ENCODE results near the gene RNLS.

The RNLS gene

GRCh38 chr10:88270061-88270808 is 312.9 kb downstream of the RNLS start:
- no peak for TF ChIP-seq CTCF (IDR thresholded peaks at IDR 0.05; ENCODE audit: control insufficient read depth, insufficient read depth, low read depth, low read length, missing control alignments)
- DNase-seq (ENCODE audit: low read depth): no peak
- H3K4me3 ChIP-seq (ENCODE audit: control insufficient read depth, low read depth, low read length): no peak overlapping the region

DNA sequence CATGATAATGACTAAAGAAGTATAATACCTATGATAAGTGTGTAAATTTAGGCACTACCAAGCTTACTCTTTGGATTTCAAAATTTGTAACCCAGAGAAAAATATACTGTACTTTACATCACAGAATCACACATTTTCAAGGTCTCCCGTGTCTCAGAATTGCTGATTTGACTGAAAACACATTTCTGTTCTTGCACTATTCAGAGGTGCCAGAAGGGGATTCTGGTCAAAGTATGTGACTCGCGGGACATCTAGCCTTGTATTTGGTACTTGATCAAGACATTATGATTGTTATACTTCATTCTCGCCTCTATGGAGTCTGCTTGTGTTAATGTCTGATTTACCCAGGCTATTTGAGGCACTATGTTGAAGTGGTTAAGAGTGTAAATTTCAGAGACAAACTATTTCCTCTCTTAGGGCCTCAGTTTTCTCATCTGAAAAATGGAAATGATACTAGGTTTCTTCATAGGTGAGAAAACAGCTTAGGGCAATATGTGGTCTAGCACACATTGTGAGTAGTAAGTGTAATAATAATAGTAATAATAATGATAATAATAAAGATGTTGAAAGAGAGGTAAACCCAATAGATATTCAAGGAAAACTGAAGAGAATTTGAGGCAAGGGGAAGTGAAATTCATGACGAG is 320.4 kb downstream of the RNLS start:
- TF ChIP-seq CTCF (IDR thresholded peaks at IDR 0.05; ENCODE audit: control insufficient read depth, insufficient read depth, low read depth, low read length, missing control alignments): no peak
- no peak for DNase-seq (ENCODE audit: low read depth)
- H3K4me3 ChIP-seq (ENCODE audit: control insufficient read depth, low read depth, low read length): no peak overlapping the region

DNA sequence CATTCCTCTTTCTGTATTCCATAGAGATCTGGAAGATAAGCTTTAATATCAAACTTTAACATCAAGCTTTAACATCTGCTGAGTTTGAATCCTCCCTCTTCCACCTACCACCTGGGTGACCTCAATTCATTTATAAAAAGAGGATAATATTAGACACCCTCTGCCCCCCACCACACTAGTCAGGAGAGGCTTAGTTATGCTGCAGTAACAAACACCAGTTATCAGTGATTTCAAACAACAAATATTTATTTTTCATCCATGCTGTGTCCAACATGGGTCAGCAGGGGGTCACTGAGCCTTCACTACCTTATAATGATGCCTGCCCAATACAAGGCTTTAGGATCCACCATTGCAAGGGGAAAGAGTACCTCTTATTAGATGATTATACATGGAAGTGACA is 322.0 kb downstream of the RNLS start:
- H3K4me3 ChIP-seq (ENCODE audit: control insufficient read depth, low read depth, low read length): no peak overlapping the region
- no peak for DNase-seq (ENCODE audit: low read depth)
- TF ChIP-seq CTCF (IDR thresholded peaks at IDR 0.05; ENCODE audit: control insufficient read depth, insufficient read depth, low read depth, low read length, missing control alignments): no peak

GRCh38 chr10:88260329-88261051 is 322.6 kb downstream of the RNLS start:
- no peak for TF ChIP-seq CTCF (IDR thresholded peaks at IDR 0.05; ENCODE audit: control insufficient read depth, insufficient read depth, low read depth, low read length, missing control alignments)
- H3K4me3 ChIP-seq (ENCODE audit: control insufficient read depth, low read depth, low read length): no peak overlapping the region
- no peak for DNase-seq (ENCODE audit: low read depth)

GRCh38 chr10:88259381-88259780 is 323.7 kb downstream of the RNLS start:
- TF ChIP-seq CTCF (IDR thresholded peaks at IDR 0.05; ENCODE audit: control insufficient read depth, insufficient read depth, low read depth, low read length, missing control alignments): no peak
- no peak for DNase-seq (ENCODE audit: low read depth)
- H3K4me3 ChIP-seq (ENCODE audit: control insufficient read depth, low read depth, low read length): no peak overlapping the region

- no peak for TF ChIP-seq CTCF (IDR thresholded peaks at IDR 0.05; ENCODE audit: control insufficient read depth, insufficient read depth, low read depth, low read length, missing control alignments)
- DNase-seq (ENCODE audit: low read depth): no peak
- H3K4me3 ChIP-seq (ENCODE audit: control insufficient read depth, low read depth, low read length): no peak overlapping the region
Measured at GRCh38 chr10:88256886-88257285, 326.2 kb downstream of the RNLS start.

All from AG09309 (cell line).